ENCODE measurements around the gene GFOD1.

Gene GFOD1

DNA sequence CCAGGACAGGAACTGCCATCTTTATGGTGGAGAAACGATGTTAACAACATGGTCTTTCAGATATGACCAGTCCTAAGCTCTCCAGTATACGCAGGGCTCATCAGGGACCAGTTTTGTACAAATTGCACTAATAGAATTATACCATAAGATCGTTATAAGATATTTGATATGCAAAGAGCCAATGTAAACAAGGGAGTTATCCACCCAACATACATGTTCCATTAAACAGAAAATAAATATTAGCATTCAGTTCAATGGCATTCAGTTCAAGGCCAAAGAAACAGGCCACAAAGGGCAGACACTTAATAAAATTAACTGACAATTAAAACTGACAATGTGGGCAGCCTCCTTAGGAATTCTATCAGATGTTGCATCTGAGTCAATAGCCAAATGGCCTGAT, 2.6 kb downstream of the GFOD1 start:
- DNase-seq, result no peak

DNA sequence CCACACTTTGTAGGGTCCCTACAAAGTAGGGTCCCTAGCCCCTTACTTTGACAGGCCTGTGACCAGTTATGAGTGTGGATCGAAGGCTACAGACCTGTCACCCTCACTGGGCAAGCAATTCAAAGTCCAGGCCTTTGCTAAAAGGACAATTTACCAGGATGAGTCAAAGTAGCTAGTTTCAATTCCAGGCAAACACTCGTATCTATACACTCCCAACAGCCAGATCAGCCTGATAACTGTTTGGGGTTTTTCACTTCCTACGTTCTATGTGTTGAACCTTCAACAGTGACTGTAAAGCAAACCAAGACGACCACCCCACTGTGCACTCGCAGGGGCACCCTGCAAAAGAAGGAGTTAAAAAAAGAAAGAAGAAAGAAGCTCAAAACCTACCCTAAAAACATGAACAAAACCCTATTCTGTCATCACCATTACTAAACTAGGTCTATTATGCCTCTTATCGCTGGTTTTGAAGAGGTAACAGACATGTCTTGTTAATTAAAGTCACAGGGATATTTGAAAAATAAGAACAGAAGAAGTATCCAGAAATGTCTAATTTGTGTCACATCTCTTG, 3.2 kb downstream of the GFOD1 start:
- DNase-seq, result no peak

DNA sequence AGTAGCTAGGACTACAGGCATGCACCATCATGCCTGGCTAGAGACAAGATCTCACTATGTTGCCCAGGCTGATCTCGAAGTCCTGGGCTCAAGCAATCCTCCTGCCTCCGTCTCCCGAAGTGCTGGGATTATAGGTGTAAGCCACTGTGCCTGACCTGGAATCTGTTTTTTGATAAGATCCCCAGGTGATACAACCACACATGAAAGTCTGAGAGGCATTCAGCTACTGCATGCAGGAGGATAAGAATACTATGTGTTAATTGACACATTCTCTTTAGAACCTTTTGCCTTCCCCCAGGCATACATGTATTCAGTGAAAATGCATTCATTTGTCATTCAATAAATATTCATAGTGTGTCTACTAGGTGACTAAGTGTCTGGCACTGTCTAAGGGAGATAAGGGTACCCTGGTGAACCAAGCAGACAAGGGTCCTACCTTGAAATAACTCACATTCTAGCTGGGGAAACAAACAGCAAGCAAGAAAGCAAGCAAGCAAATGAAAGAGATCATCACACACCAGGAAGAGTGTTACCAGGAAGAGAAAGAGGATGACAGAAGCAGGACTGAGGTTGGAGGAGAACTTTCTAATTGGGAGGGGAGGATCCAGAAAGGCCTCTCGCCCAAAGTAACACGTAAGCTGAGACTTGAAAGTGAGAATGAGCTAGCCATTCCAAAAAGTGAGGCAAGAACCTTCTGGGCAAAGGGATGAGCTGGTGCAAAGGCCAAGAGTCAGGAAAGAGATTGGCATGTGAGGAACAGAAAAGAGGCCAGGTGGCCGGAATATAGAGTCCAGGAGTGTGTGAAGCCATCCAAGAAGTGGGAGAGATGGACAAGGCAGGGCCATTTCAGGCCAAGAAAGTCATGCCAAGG, 6.5 kb downstream of the GFOD1 start:
- DNase-seq, result no peak

DNA sequence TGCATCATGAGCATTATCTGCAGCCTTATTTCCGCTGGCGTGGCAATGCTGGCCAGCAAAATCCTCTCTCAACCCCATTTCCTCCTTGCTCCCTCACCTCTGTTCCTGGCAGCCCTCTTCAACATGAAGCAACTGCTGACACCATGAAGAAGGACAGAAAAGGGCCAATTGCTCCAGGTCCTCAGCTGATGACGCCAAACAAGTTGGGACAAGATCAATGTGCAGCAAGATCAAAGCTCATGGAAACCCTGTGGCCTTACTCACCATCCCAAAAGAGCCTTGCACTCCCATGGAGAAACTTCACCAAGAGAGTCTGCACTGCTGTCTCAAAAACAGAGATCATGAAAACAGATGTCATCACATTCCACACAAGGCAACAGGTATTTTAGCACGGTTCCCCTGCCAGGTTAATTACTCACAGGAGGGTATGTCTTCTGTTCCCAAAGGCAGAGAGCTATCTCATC, 7.4 kb downstream of the GFOD1 start:
- no peak for DNase-seq

DNA sequence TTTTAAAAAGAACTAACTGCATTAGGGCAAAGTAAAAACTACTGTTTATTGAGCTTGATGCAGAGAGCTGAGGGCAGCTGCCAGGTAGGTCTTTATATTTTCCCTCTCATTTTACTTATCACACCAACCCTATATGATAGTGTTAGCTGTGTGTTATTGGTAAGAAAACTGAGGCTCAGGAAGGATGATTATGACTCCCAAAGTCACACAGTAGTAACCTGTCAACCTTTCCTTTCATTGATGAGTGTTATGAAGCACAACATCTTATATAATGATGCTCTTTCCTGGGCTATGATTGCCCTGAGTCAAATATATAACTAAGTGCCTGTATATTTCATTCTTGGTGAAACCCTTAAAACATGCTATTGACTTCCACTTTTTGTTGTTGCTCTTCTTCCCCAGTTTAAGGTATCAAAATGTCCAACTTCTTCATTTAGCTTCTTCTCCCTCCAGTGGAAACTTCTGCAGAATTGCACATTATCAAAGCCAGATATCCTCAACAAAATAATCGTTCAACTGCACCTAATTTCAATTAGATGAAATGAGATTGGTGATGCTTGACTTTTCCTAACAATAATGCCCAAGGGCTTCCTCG, 8.1 kb downstream of the GFOD1 start:
- DNase-seq, result no peak

DNA sequence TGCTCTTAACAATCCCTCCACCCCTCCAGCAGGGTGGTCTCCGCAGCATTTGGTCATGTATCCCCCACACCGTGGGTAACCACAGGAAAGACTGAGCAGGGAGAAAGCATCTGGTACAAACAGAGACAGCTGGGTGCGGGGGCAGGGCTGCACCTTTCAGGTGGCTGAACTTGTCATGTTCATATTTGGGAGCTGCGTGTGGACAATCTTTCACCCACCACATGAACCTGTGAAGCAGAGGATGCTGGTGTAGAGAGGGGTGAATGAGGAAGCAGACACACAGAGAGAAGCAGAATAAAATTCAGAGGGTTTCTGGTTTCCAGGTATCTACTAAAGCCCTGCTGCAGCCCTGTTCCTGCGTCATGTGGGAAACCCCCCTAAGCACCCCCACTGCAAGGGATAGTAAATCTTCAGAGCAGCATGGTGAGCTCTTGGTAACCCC, 8.9 kb downstream of the GFOD1 start:
- no peak for DNase-seq

DNA sequence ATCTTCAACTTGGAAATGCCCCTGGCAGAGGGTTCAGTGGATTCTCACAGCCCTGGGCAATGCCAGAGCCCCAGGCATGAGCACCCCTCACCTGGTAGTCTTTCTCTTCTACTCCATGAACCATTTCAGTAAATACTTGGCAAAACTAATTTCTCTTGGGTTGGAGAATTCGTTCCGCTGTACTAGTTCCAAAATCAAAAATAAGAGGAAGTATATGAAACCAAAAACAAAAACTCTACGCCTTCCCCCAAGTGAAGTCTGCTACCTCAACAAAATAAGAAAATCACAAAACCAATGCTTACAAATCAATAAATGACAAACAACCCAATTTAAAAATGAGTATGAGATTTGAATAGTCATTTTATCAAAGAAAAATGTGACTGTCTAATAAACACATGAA, 12.6 kb downstream of the GFOD1 start:
- DNase-seq, result no peak

DNA sequence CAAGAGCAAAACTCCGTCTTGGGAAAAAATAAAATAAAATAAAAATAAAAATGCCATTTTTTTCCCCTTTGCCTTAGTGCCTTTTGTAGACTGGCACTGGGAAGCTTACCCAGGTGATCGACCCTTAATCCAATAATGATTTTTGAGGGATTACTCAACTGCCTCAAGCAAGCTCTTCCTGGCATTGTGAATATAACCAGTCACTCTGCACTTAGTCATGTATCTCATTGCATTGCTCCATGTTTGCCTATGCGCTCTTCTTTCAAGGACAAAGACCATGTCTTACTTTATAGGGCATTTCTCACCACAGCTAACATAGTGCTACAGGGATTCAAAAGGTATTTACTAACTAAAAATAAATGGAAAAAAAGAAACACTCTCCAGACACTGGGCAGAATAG, 13.0 kb downstream of the GFOD1 start:
- no peak for DNase-seq

DNA sequence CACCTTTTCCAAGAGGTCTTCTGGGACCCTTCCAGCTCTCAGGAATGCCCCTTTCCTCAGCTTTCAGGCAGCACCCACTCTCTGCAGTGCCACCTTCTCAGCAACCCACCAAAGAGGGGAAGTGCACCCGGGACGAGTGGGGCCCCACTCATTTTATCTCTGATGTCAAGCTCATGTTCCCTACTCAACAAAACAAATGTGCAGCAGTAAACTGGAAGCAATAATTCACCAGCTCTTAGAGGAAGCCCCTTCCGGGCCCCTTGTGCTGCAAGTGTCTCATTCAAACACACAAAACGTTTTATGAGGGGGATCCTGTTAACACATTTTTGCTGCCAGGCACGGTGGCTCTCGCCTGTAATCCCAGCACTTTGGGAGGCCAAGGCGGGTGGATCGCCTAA, 13.6 kb downstream of the GFOD1 start:
- DNase-seq, result no peak

DNA sequence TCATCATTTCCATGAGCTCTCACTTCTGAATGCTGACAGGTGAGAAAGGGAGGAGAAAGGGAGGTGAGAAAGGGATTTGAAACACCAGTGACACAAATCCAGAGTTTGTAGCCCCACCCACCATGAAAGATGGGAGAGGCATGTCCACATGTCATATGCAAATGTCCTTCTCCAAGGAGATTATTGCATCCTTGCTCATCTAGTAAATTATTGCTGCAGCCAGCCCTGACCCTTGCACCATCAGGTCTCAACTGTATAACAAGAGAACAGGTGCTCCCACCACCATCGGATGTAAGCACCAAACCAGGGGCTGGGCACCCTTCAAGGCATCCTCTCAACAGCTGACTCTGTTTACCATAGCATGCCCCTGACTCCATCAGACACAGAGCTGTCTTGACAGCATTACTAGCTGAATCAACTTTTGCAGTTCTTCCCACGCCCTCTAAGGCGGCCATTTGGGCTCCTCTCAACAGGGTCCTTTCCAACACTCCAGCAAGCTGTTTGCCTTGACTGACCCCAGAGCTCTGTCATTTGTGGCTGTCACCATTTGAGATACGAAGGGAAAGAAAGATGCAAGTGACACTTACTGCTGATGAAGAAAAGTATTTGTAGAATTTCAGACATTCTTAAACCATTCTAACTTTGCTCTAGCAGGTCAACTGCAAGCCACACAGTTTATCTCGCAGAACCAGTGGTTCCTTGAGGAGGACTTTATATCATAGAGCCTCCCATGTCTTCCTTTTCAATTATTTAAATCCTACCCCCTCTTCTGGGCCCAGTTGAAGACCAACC, 14.2 kb downstream of the GFOD1 start:
- no peak for DNase-seq

DNA sequence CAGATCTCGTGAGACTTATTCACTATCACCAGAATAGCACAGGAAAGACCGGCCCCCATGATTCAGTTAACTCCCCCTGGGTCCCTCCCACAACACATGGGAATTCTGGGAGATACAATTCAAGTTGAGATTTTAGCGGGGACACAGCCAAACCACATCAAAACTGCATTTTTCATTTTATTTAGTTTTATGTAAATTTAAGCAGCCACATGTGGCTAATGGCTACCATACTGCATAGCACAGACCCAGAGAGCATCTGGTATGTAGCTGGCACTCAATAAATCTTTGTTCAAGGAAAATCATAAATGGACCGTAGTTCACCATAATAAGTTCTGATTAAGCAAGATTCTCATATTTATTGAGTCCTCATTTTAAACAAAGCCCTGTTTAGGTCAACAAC, 15.3 kb downstream of the GFOD1 start:
- DNase-seq, result no peak

DNA sequence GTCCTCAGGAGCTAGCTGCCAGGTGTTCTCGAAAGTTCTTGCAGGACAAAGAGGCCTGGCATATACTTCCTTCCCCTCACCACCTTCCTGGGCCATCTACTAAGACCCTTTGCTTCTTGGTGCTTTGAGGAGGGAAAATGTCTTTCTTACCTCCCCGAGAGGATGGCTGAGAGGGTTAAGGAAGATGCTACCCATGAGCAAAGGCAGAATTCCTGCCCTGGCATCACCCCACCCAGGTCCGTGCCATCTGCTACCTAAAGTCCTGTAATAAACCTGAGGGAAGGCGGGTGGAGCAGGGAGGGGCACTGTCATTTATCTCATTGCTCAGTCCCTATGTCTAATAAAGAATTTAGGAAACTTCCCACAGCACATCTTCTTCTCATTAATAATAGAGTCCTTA, 16.2 kb downstream of the GFOD1 start:
- no peak for DNase-seq

DNA sequence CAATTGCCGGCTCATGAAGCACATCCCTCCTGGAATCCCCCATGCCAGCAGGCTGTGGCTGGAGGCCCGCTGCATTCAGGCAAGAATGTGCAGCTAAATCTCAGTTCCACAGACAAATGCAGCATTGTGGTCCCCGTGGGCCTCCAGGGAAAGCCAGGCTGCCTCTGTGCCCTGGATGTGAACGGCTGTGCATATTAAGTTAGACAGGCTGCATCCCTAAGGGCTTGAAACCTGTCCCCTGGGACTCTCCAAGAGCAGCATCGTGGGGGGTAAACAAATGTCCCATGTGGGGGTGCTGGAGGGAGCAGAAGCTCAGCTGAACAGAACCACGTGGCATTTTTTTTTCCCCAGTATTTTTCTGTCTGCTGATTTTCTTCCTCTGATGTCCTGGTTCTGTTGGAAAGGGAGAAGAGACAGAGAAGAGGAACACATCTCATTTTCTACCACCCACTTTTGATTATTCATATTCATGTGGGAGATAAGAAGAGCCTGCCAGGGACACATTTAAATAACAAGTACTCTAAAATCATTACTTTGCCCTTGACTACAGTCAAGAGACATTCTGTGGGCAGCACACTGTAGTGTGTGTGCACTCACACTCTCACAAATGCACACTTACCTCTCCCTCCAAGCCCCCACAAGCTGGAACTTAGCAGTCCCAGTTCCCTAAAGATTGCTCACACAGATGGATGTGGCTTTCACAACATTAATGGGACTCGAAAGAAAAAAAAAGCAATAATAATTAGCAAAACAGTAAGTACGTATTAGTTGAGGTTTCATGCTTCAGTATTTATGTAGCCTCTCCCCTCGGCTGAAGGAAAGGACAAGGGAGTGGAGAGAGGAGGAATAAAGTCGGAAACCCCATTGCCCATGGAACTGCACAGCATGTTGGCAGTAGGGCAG, 16.9 kb downstream of the GFOD1 start:
- no peak for DNase-seq

DNA sequence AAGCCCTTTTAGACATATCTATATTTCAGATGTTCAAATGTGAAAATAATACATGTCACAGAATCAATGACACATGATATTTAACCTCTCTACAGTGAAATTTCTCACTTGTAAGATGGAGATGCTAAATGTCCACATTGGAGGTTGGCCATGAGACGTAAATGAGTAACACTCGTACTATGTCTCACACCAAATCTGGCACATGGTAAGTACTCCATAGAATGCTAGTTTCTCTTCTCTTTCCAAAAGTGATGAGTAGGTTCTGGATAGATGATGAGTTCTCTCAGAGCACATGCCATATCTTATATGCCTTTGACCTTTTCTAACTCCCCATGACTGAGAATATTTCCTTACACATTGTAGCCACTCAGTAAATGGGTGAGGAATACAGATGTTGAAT, 17.7 kb downstream of the GFOD1 start:
- no peak for DNase-seq

DNA sequence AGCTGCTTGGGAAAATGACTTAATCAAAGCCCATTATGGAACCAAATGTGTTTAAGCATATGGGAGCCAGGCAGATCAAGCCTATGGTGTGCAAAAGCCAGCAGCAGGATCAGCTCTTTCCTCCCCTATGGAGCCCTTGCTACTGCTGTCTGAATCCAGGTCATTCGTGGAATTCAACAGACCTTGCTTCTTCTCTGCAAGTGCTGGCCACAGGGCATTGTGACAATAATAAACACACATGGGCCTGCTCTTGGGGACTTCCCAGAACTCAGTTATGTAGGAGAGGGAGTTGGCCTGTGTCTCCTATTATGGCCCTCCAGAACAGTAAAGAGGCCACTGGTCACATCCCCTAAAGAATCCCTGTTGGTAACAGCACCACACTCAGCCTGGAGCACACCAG, 18.6 kb downstream of the GFOD1 start:
- DNase-seq, result no peak

DNA sequence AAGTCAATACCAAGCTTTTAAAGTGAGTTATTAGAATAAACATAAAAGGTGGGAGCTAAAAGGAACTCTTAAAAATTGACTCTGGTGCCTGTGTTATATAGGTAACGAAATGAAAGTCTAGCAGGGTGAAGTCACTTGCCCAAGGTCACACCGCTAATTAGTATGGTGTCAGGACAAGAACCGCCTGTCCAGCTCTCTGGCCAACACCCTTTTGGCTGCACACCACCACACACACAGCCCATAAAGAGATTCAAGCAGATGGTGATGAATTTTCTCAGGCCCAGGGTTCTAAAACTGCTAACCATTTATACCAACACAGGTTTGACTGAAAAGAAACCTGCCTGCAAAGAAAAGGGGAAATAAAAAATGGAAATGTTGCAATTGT, 20.2 kb downstream of the GFOD1 start:
- no peak for DNase-seq

DNA sequence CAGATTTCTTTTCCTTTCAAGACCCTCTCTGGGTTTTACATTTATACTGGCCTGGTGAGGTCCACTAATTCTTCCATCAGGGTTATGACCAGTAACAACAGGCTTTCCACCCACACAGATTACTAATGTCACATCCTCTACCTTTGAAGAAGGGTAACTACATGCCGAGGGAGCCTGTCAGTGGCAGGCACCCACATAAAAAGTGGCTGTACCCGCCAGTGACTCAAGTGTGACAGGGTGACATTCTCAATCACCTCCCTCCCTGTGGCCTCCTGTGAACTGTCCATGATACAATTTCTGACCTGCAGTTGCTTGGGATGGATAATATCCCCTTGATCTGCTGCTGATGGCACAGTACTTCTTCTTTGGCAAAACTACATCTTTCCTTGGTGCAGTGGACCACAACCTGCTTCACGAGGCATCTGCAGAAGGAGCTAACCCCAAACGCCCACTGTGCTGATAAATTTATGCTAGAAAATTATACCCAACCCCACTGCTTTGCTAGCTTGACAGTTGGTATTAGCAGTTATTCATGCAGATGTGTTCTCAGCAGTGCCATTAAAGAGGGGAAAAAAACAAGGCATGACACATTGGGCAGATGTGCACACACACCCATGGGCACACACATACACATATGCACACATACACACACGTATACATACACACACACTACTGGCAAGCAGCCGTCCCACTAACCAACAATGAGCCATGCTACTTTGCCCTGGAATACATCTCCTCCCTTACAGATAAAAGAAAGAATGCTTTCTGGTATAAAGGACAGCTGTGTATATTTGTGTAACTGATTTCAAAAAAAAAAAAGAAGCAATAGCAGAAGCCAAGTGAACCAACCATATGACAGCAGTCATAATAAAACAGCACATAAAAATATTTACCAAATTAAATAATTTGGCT, 20.8 kb downstream of the GFOD1 start:
- no peak for DNase-seq

DNA sequence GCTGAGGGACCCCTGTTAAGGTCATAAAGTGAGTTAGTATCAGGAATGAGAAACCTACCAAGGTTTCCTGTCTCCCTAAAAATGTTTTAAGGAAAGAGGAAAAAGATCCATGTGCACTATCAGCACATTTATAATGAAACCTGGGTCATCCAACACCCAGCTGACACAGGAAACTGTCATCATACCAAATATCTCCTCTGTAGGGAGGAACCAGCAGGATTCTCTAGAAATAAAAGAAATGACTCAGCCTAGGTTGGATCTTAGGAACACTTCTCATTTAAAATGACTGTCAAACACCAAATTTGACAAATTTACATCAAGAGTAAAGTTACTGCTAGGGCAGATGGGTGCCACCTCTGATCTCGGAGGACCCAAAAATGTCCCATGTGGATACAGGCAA, 21.7 kb downstream of the GFOD1 start:
- no peak for DNase-seq

DNA sequence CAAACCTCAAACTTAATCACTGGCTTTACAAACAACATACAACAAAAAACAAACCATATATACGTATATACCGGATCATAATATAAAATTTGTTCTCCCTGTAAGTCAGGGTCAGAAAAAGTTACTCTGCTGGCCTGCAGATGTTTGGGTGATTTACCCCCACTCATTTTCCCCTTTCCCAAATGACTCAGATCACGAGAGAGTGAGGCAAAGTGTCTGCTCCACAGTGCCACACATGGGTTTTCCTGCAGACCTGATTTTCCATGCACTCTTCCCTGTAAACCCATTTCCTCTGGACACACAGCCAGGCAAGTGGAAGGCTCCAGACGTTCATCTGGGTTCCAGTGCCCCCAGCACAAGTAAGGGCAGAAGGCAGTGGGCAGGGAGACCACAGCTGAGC, 23.5 kb downstream of the GFOD1 start:
- no peak for DNase-seq

DNA sequence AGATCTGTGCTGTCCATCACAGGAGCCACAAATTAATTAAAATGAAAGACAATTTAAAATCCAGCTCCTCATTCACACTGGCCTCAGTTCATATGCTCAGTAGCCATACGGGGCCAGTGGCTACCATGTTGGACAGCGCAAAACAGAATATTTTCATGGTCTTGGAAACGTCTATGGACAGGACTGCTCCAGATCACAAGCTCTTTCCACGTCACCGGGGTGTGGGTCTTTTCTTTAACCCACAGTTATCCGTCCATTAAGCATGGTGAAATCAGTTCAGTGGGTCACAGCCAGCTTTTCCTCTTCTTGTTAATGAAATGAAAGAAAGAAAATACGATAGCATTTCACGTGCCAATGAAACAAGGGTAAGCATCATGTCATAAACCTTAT, 24.1 kb downstream of the GFOD1 start:
- DNase-seq, result no peak

All from activated CD4-positive, alpha-beta T cell treated with anti-CD3 and anti-CD28 coated beads for 1 hour (primary cell).